T-helper 2 cell treated with Interferon-gamma antibody and Interleukin-4, amounts not matched to agents 5 μg/mL and 100 μg/mL, for 36 hours (primary cell): ENCODE measurements around the gene MTPN.

Experiments
- DNase-seq: peaks from one replicate; pipeline ENCODE4 v3.0.0; 2021; ENCODE audit warnings: low spot score
- H3K27ac Mint-ChIP-seq: one replicate; pipeline ENCODE4 v1.8.0; 2021; ENCODE audit warnings: mild to moderate bottlenecking, mixed read lengths
- H3K27me3 Mint-ChIP-seq: one replicate; pipeline ENCODE4 v1.8.0; 2021; ENCODE audit warnings: low read depth, mixed read lengths
- H3K36me3 Mint-ChIP-seq: one replicate; pipeline ENCODE4 v1.8.0; 2021; ENCODE audit warnings: low read depth, mixed read lengths
- H3K4me1 Mint-ChIP-seq: one replicate; pipeline ENCODE4 v1.8.0; 2021; ENCODE audit warnings: low read depth, mixed read lengths
- H3K4me3 Mint-ChIP-seq: one replicate; pipeline ENCODE4 v1.8.0; 2022; ENCODE audit warnings: mild to moderate bottlenecking, moderate library complexity, mixed read lengths
- H3K9me3 Mint-ChIP-seq: one replicate; pipeline ENCODE4 v1.8.0; 2021; ENCODE audit warnings: mixed read lengths

MTPN gene

DNA sequence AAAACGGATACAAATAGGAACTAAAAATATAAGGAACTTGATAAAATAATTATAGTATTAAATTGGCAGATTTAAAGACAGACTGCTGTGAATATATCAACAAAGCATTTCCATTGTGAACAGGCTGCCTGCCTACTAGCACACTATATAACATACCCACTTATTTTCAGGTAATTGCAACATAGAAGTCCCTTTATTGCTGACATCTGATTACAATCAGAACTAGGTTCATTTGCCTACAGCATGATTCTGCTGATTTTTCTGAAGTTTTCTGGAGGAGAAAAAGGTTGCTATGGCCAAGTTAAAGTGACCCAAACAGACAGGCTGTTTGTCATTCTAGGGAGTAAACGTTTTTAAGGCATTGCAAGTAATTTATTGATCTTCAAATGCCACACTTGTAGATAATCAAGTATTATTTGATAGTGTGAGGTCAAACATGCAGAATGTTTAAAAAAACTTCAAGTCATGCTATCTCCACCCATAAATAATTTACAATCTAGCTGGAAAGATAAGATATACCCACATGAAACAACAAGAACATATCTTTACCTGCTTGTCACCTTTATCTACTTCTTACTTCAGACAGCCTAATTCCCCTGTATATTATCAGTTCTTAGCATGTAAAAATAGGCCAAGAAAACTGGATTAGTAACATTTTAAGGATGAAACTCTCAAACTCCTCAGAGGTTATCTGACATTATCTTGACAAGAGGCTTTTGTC lies 40.5 kb downstream of the MTPN start:
- Mint-ChIP-seq H3K36me3 (peaks cover 1% of the 10 kb centered on the region), H3K9me3 (no peaks in the 10 kb centered on the region), H3K27ac (no peak overlapping the region), H3K4me3 (no peak overlapping the region), H3K4me1 (peaks cover 31% of the 10 kb centered on the region), H3K27me3 (no peaks in the 10 kb centered on the region)
- no peak for DNase-seq

DNA sequence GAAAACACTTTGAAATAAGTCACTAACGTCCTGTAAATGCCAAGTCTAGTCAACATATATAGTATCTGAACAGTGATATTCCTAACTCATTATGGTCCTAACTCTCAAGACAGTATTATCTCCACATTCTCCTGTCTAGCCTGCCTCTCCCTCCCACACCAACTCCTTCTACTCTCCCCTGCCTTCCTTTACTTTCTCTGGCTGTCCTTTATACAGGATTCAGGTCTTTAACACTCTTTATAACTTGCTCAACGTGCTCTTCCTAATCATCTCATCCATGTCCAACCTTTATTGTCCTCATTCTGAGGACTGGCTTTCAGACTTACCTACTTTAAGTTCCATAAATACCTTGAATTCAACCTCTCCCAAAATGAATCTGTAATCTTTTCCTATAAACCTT lies 42.5 kb downstream of the MTPN start:
- Mint-ChIP-seq H3K36me3 (peaks cover 4% of the 10 kb centered on the region), H3K4me3 (no peak overlapping the region), H3K27me3 (no peaks in the 10 kb centered on the region), H3K27ac (no peak overlapping the region), H3K9me3 (no peaks in the 10 kb centered on the region), H3K4me1 (peaks cover 33% of the 10 kb centered on the region)
- DNase-seq = no peak

DNA sequence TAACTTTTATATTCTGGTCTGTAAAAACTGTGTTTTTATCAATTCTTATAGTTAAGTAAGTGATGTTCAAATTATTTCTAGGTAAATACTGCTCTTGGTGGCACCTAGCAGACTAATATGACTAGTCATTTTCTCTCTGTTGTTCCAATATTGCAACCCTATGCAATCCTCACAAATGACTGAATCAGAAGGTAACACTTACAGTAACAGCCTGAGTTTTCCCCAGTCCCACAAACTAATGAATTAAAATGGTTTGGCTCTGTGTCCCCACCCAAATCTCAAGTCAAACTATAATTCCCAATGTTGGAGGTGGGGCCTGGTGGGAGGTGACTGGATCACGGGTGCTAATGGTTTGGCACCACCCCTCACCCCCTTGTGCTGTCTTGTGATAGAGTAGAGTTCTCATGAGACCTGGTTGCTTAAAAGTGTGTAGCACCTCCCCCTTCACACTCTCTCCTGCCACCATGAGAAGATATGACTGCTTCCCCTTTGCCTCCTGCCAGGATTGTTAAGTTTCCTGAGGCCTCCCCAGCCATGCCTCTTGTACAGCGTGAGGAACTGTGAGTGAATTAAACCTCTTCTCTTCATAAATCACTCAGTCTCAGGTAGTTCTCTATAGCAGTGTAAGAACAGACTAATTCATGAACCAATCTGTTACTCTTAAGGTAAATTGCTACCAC lies 43.5 kb downstream of the MTPN start:
- no peak overlapping the region for H3K4me3 Mint-ChIP-seq
- H3K4me1 Mint-ChIP-seq = peaks cover 28% of the 10 kb centered on the region
- no peaks in the 10 kb centered on the region for H3K9me3 Mint-ChIP-seq
- no peaks in the 10 kb centered on the region for H3K27me3 Mint-ChIP-seq
- DNase-seq = no peak
- H3K27ac Mint-ChIP-seq = no peak overlapping the region
- H3K36me3 Mint-ChIP-seq = peaks cover 14% of the 10 kb centered on the region

DNA sequence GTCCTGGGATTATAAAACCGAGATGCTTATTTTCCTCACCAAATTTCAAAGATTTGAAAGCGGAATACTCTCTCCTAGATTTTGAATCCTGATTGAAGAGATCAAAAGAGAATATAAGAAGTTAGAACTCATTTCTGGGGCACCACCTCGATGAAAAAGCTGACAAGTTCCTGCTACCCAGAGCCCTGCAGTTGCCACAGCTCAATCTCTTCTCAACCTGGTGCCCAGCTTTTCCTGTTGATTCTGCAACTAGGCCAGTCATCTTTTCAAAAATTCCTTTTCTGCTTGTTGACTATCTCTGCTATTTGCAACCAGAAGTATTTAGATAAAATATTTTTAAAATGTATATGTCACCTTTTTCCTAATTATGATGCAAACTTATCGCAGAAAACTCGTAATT lies 45.0 kb downstream of the MTPN start:
- Mint-ChIP-seq H3K36me3 (peaks cover 17% of the 10 kb centered on the region), H3K4me3 (no peak overlapping the region), H3K27ac (no peak overlapping the region), H3K4me1 (peaks cover 24% of the 10 kb centered on the region), H3K9me3 (no peaks in the 10 kb centered on the region), H3K27me3 (no peaks in the 10 kb centered on the region)
- no peak for DNase-seq

DNA sequence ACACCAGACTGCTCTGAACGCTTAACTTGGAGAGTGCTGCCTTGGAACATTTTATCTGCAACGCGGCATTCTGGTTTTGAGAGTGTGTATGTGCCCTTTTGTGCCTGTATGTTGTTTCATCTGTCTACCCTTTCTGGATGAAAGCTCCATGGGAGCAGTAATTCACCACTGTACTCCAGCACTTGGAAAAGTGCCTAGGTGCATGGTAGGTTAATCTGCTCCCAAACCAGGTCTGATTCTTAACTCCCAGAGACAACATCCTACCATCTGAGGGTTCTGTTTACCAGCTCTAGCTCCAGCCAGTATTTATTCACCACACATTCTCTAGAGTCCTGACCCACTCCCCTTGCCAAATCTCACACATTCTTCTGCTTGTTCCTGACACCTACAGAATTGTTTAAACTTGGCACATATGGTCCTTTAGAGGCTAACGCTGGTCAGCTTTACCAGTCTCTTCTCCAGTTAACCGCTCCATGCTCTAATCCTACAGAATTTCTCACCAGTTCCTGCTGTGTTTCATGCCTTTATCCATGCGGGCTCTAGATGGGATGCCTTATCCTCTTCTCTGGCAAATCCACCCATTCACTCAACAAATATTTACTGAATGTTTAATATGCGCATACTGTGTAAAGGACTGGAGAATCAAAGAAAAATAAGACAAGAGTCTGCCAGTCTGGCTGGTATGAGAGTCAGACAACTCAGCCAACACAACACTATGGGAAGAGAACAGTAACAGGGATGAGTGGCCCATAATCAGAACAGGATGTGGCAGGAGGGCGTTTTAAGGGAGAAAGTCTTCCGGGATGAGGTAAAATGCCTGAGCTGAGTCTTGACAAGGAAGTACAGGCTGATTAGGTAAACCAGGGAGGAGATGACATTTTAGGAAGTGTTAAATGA lies 46.3 kb downstream of the MTPN start:
- H3K27me3 Mint-ChIP-seq = no peaks in the 10 kb centered on the region
- no peak overlapping the region for H3K4me3 Mint-ChIP-seq
- peaks cover 23% of the 10 kb centered on the region for H3K4me1 Mint-ChIP-seq
- H3K36me3 Mint-ChIP-seq = peaks cover 21% of the 10 kb centered on the region
- DNase-seq = no peak
- no peaks in the 10 kb centered on the region for H3K9me3 Mint-ChIP-seq
- H3K27ac Mint-ChIP-seq = no peak overlapping the region

DNA sequence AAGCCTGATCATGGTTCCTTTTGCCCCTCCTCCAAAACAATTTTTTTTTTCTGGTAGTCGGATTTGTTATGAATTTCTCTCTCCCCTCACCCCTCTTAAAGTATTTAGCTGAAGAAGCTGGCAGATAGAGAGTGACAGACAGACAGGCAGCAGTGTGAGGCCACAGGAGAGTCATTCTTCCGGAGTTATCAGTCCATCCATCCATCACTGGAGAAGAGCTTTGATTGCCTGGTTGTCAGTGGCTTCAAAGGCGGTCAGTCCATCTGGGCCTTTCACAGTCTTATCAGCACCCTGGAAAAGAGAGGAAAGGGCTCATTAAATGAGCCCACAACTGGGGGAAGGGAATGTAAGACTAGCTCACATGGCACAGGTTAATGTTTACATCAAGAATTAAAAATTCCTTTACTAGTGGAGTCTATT lies 47.4 kb downstream of the MTPN start:
- no peak overlapping the region for H3K27ac Mint-ChIP-seq
- no peak for DNase-seq
- H3K4me1 Mint-ChIP-seq = peaks cover 18% of the 10 kb centered on the region
- H3K4me3 Mint-ChIP-seq = no peak overlapping the region
- peaks cover 21% of the 10 kb centered on the region for H3K36me3 Mint-ChIP-seq
- H3K9me3 Mint-ChIP-seq = no peaks in the 10 kb centered on the region
- no peaks in the 10 kb centered on the region for H3K27me3 Mint-ChIP-seq

DNA sequence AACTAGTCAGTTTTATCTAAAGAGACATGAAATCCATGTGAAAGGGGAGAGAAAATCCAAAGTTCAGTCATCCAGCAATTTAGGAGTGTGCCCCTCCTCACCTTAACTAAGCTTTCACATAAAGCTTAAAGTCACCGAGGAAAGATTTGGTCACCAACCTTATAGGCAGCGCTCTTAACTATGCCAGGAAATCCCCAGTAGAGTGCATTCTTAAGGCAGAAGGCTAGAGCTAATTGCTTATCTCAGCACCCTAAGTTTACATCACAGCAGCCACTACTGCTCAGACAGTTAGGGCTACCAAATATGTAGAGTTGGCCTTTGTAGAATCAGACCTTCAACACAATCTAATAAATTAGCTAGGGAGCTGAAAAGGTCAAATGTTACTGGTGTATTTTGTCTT lies 47.9 kb downstream of the MTPN start:
- no peaks in the 10 kb centered on the region for H3K9me3 Mint-ChIP-seq
- no peaks in the 10 kb centered on the region for H3K27me3 Mint-ChIP-seq
- peaks cover 21% of the 10 kb centered on the region for H3K36me3 Mint-ChIP-seq
- peaks cover 16% of the 10 kb centered on the region for H3K4me1 Mint-ChIP-seq
- H3K27ac Mint-ChIP-seq = no peak overlapping the region
- DNase-seq = no peak
- no peak overlapping the region for H3K4me3 Mint-ChIP-seq

DNA sequence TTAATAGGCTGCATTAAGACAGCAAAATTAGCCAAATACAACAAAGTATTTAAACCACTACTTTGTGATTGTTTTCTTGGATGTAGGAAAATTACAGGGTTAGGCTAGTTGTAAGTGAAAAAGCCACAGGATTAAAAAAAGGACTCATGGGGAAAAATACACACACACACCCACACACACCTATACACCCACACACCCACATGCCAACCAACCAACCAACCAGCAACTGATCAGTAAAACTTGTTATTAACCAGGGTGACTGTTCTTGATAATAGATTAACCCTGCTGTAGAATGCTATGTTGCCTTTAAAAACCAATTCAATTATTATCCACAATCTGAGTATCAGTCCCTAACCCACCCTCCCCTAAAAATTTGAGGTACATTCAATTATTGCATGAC lies 49.0 kb downstream of the MTPN start:
- Mint-ChIP-seq H3K4me1 (peaks cover 7% of the 10 kb centered on the region), H3K9me3 (no peaks in the 10 kb centered on the region), H3K36me3 (peaks cover 21% of the 10 kb centered on the region), H3K27ac (no peak overlapping the region), H3K4me3 (no peak overlapping the region), H3K27me3 (no peaks in the 10 kb centered on the region)
- no peak for DNase-seq

DNA sequence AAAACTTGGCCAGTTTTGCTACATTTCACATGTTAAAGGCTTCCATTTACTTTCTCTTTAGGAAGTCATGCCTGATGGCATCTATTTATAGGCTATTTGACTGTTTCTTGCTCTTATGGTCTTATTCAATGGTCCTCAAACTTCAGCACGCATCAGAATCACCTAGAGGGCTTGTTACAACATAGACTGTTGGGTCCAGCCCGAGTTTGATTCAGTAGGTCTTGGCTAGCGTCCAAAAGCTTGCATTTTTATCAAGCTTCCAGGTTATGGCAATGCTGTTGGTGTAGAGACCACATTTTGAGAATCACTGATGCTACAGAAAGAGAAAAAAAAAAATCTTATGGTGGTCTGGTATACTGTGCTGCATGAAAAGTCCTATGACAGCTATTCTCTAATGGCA lies 51.9 kb downstream of the MTPN start:
- no peaks in the 10 kb centered on the region for H3K9me3 Mint-ChIP-seq
- peaks cover 2% of the 10 kb centered on the region for H3K4me1 Mint-ChIP-seq
- peaks cover 24% of the 10 kb centered on the region for H3K36me3 Mint-ChIP-seq
- H3K4me3 Mint-ChIP-seq = no peak overlapping the region
- DNase-seq = no peak
- no peak overlapping the region for H3K27ac Mint-ChIP-seq
- no peaks in the 10 kb centered on the region for H3K27me3 Mint-ChIP-seq

DNA sequence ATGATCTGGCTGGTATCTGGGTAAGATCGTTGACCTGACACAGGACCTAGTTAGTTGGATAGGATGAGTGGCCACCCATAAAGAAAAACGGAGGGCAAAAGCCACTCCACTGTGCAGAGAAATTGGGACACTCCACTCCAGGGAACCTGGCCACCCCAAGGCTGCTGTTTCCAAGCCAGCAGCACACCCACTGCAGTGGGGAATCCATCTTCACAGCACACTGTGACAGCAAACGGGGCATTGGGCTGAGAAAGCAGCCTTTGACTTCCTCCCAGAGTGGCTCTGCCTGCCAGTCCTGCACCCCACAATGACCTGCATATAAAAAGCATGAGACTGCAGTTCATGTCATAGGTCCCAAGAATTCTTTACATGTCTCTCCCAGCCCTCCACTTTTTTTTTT lies 52.9 kb downstream of the MTPN start:
- H3K4me3 Mint-ChIP-seq = no peak overlapping the region
- no peaks in the 10 kb centered on the region for H3K9me3 Mint-ChIP-seq
- no peaks in the 10 kb centered on the region for H3K4me1 Mint-ChIP-seq
- no peaks in the 10 kb centered on the region for H3K27me3 Mint-ChIP-seq
- DNase-seq = no peak
- H3K36me3 Mint-ChIP-seq = peaks cover 18% of the 10 kb centered on the region
- H3K27ac Mint-ChIP-seq = no peak overlapping the region

DNA sequence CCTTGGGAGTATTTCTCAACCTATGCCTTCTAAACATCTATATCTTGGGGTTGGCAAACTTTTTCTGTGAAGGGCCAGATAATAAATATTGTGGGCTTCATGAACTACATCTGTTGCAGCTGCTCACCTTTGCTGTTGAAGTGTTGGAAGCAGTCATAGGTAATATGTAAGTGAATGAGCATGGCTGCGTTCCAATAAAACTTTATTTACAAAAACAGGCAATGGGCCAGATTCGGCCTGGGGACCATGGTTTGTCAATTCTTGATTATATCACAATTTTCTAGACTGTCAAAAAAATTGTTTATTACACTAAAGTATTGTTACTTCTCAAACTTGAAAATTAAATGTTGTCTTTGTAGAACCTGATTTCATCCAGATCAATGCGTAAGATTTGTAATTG lies 54.9 kb downstream of the MTPN start:
- Mint-ChIP-seq H3K27ac (no peak overlapping the region), H3K36me3 (peaks cover 9% of the 10 kb centered on the region), H3K4me1 (no peaks in the 10 kb centered on the region), H3K27me3 (no peaks in the 10 kb centered on the region), H3K9me3 (no peaks in the 10 kb centered on the region), H3K4me3 (no peak overlapping the region)
- no peak for DNase-seq

DNA sequence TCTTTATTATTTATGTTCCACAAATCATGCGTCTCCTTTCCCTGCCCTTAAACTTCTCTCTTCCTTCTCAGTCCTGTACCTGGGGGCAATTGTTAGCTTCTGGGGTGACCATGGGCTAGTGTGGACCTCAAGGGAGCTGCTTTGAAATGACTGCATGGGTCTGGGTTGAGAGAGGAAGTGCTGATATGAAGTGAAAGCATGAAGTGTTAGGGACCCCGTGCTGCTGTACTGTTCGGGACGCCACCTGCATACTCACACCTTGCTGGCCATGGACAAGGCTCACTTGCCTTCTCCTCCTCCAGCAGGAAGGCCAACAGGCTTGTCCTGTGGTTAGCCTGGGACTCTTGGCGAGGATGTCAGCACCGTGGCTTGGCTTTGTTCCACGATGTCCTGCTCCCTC lies 56.7 kb downstream of the MTPN start:
- Mint-ChIP-seq H3K27me3 (no peaks in the 10 kb centered on the region), H3K27ac (no peak overlapping the region), H3K9me3 (no peaks in the 10 kb centered on the region), H3K36me3 (peaks cover 5% of the 10 kb centered on the region), H3K4me1 (no peaks in the 10 kb centered on the region), H3K4me3 (no peak overlapping the region)
- DNase-seq = no peak

DNA sequence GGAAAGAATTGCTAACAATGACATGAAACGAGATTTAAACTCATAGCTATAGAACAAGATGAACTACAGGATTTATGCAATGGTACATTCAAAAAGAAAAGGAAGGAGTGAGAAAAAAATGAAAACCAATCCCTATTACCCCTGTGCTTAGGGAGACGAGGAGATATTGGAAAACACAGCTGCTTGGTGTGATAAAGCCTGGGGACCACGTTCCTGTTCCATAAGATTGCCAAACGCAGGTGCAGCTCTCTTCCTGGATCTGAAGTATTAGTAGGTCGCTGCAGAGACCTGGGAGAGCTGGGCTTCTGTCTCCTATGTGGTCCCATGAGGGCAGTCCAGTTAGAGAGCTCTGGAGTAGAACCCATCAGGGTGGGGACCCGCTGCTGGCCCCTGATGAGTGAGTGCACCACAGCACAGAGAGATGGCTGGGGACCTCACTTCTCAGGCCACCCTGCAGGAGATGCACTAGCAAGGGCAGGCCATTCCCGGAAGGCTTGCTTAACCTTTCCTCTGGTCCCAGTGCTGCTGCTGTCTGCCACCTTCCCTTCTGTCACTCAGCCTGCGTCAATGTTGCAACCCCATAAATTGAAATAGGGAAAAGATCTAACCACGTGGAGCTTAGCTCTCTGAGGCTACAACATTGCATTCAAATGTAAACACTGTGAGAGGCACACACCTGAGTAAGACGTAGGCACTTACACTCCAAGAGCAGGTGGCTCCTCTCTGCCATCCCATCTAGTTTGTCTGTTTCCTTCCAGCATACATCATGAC lies 57.9 kb downstream of the MTPN start:
- Mint-ChIP-seq H3K27me3 (no peaks in the 10 kb centered on the region), H3K27ac (no peak overlapping the region), H3K4me3 (no peak overlapping the region), H3K4me1 (no peaks in the 10 kb centered on the region), H3K36me3 (peaks cover 5% of the 10 kb centered on the region), H3K9me3 (no peaks in the 10 kb centered on the region)
- DNase-seq = no peak
